Skin of body (tissue), 2 donors: ENCODE measurements around the gene MAN1B1. TPM values are rescaled to one million over a fixed set of nuclear protein-coding genes. Genes with fewer than 3 reads are reported as not detected.
A peak's percentile ranks its signal among the peaks of the same experiment; 100 is the strongest.
"Not testable (repeated sequence)": the region's sequence is repeated elsewhere in the genome, so short reads cannot be mapped to it uniquely, and the experiment has no call there.

ENCODE experiments used
- DNase-seq: peaks from one replicate; lab custom pipeline; 2025; lab: John Stamatoyannopoulos, UW
- total RNA-seq: library from RNA; depleted of rRNA; stranded (reverse); fragments of >200 nt; gene quantifications from one replicate; pipeline ENCODE4 v1.2.3, GENCODE V29; 2014

The MAN1B1 gene
- total RNA-seq, 1 donor from 2014 or later, result 39.5 TPM

GRCh38 chr9:137052998-137053943, 33.5 kb upstream of the MAN1B1 start:
- no peak for DNase-seq

DNA sequence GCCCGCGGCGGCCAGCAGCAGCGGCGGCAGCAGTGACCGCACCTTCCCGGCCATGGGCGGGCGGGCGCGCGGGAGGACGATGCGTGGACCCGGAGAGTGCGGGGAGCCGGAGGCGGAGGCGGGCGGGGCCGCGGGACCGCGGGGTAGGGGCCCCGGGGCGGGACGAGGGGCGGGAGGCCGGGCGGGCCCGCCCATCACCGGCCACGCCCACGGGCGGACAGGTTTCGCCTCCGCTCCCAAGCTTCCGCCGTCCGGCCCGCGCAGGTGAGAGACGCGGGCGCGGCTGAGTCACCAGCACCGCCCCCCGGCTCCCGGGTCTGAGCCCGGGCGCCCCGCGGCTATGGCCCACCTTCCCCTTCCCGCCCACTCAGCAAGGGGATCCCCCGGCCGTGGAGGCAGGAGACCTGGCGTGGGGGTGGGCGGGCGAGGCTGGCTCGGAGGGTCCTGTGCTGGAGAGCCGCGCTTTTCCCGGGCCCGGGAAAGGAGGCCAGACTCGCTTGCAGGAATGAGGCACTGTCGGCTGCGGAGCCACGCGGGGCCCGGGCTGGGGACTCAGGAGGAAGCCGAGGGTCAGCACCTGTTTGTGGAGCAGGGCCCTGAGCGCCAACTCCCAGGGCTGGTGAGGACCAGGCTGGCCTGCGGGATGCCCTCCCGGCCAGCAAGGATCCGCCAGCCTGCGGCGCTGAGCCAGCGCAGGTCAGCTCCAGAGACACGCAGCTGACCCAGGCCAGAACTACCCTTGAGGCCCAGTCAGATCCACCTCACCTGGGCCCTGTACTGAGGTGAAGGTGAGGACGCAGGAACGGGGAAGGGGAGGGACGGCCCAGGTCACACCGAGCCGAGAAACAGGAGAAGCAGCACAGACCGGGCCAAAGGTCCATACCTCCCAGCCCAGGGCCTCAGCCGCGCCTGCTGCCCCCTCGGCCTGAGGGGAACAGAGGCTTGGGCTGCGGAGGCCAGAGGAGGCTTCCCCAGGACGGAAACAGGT, 32.5 kb upstream of the MAN1B1 start, which contains the start of gene ENTPD2:
Gene ENTPD2 (minus strand): TSS at position 118 of the 988 bp plus-strand sequence. CDS start 64 bp downstream, at position 54.
- DNase-seq, result no peak

DNA sequence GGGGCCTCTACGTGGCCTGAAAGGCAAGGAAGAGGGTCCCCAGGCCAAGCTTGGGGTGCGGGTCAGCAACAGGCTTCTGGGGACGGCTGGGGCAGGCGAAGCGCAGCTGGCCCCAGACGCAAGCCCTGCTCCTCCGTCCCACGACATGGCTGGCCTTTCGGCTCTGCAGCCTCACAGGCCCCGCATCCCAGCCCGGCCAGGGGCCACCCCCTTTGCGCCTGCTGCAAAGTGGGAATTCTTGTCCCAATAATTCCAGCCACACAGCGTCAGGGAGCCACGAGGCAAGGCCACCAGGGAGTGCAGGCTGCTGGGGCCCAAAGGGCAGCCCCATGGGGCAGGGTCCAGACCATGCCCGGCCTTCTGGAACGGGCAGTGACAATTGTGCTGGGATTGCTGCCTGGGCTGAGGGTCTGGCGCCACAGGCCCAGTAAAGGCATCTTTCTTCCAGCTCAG, 31.8 kb upstream of the MAN1B1 start:
- no peak for DNase-seq

DNA sequence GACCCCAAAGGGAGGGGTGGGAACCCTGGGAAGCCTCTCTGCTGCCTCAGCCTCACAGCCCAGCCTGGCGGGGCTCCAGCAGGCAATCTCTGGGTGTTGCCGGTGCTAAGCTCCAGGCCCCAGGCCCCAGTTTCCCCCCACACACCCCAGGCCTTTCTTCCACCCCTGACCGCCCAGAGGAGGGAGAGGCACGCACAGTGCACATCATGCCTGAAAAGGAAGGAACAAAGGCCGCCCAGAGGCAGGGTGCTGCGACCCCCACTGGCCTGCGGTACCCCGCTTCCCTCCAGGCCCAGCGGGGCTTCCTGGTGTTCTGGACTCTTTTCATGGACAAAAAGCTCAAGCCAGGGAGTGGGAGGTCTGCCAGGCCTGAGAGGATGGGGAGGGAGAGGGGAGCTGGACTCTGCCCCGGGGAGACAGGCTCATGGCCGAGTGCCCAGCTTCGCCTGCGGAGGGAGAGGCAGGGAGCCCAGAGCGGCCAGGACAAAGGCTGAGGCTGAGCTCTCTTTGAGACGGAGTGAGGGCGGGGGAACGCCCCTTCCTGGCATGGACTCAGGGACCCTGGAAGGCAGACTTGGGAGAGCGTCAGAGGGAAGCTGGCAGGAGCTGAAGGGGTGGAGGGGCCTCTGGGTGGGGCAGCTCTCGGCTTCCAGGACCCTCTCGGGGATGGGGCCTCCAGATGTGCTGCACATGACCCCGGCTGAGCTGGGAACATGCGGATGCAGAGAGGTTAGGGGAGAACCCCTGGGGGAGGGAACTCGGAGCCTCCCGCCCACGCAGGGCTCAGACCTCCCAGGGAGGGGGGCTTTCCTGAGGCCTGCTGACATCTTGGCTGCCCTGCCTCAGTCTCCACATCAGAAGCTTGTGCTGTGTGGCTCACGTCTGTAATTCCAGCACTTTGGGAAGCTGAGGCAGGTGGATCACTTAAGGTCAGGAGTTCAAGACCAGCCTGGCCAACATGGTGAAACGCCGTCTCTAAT, 31.1 kb upstream of the MAN1B1 start:
- DNase-seq, result peak; percentile 91

- peak; percentile 42 for DNase-seq
These were observed 29.9 kb upstream of the MAN1B1 start for GRCh38 chr9:137056739-137057415.

DNA sequence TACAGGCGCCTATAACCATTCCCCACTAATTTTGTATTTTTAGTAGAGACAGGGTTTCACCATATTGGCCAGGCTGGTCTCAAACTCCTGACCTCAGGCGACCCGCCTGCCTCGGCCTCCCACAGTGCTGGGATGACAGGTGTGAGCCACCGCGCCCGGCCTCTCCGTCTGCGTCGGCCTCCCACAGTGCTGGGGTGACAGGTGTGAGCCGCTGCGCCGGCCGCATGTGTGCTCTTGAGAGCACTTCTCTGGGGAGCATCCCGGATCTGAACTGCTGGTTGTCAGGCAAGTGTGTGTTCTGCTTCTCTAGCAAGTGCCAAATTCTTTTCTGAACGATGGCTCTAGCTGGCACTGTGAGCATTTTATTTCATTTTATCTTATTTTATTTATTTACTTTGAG, 29.2 kb upstream of the MAN1B1 start:
- no peak for DNase-seq

- DNase-seq, result no peak
These were observed 28.1 kb upstream of the MAN1B1 start for GRCh38 chr9:137058521-137059234.

- DNase-seq, result no peak
These were observed 24.4 kb upstream of the MAN1B1 start for GRCh38 chr9:137062384-137062783.

- not testable (repeated sequence) for DNase-seq
These were observed 24.0 kb upstream of the MAN1B1 start for GRCh38 chr9:137062798-137063197.

DNA sequence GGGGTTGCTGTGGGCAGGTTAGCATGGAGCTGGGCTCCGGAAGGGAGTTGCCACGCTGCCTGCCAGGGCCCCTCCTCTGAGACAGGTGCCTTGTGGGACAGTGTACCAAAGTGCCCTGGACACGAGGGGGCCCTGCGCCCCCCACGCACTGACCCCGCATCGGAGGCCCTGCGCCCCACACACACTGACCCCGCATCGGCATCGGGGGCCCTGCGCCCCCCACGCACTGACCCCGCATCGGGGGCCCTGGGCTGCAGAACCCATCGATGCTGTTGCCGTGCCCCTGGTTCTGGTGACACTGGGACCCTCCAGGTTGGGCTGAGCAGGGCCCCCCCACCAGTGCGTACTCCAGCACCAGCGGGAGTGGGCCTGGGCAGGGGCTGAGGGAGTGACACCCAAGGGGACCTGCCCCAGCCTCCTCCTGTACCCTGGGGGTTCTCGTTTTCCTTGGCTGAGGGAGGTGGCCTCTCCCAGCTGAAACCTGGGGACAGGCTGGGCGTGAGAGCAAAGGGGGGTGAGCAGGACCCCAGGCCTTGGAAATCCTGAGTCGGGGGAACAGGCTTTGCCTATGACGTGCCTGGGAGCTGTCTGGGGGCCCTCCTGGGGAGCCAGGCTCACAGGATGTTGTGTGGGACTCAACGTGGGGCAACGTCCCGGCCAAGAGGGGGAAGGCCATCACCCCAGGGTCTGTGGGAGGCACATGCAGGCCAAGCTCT, 23.3 kb upstream of the MAN1B1 start:
- DNase-seq, result no peak

GRCh38 chr9:137064027-137064879, 22.5 kb upstream of the MAN1B1 start:
- DNase-seq, result no peak

GRCh38 chr9:137064880-137065164, 22.0 kb upstream of the MAN1B1 start:
- DNase-seq, result no peak

DNA sequence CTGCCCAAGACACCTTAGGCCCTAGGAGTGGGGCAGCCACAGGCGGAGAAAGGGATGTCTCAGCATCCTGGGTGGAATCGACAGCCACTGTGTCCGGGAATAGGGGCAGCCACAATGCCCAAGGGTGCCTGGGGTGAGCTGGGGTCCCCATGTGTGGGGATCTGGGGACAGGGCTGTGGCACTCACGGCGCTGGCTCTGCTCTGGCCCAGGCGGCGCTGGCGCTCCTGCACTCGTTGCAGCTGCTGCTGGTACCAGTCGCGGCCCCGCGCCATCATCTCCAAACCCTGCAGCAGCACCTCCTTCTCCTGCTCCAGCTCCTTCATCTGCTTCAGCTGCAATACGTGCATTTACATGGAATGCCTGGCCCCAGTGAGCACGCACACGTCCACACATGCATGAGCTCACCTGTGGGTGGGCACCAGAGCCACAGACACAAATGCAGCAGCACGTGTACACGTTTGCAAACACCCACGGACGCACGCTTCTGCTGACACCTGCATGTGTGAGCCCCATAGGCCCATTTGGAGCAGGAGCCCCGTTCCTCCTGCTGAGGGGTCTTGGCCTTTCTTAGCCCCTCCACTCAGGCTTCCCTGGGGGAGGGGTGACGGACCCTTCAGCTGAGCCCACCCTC, 21.3 kb upstream of the MAN1B1 start:
- DNase-seq, result no peak

DNA sequence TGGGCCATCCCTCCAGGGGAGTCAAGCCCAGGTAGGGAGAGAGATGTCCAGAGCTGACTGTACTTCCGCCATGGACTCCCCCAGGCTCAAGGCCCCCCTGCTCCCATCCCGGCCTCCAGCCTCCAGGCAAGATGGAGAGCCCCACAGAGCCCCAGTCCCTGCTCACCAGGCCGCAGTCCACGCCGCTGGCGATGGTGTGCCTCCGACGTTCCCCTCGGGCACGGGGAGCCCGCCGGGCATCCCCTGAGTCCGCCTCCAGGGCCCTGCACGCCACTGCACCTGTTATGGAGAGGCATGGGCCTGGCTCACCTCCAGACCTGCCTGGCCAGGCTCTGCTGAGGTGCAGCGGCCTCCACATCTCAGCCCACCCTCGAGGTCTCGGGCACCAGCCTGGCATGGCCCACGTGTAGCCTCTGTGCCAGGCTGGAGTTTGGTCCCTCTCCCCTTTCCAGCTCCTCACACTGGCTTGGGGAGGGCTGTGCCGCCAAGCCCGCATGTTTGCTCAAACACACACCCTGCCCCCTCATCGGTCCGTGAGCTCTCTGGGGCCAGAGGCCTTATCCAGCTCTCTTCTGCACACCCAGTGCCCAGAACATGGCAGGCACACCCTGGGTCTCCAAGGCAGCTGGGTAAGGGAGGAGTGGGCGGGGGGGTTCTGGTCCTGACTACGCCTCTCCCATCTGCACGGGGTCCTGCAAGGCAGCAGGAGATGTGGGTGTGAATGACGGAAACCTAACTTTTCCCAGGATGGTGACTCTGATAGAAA, 20.5 kb upstream of the MAN1B1 start:
- no peak for DNase-seq

DNA sequence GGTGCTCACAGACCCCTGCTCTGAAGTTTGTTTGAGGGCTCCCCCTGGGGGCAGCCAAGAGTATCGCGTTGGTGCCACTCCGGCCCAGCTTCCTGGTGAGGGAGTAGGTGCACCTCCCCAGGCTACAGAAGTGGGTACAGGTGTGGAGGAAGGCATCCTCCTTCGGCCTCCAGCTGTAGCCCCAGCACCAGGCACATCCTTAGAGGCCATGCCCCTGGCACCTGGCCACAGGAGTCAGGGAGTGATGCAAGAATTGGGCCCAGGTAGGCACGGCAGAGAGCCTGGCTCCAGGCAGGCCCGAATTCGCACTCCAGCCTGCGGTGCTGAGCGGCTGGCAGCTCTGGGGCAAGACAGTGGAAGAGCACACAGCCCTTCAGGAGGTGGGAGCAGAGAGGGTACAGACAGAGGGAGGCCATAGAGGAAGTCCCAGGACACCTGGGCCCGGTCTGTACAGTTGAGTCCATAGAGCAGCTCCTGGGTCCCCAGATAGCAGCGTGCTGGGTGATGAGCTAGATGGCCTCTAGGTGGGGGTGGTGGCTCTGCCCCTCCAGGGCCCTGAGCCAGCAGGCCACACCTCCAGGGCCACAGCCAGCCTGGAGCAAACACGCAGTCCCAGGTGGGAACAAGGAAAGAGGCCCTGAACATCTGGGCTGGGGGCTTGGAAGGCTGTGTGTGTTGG, 18.8 kb upstream of the MAN1B1 start:
- DNase-seq, result peak; percentile 56
